ENCODE results near the gene ZFAND2B.

Gene ZFAND2B

GRCh38 chr2:219206328-219207133, at the start of gene ZFAND2B:
Gene ZFAND2B, plus strand, starts transcription at chr2:219206782. Its CDS starts 206 bp downstream, at chr2:219206988.
- peak; percentile 97 for DNase-seq (ENCODE audit: insufficient read length, low spot score)
- no peak for FAIRE-seq

GRCh38 chr2:219157396-219157795, 49.2 kb upstream of the ZFAND2B start:
- FAIRE-seq = no peak

GRCh38 chr2:219158025-219158424, 48.6 kb upstream of the ZFAND2B start:
- DNase-seq (ENCODE audit: insufficient read length, low spot score) (no peak), FAIRE-seq (no peak)

More at GRCh38 chr2:219157396-219157795, 49.2 kb upstream of the ZFAND2B start:
- no peak for DNase-seq (ENCODE audit: insufficient read length, low spot score)

DNA sequence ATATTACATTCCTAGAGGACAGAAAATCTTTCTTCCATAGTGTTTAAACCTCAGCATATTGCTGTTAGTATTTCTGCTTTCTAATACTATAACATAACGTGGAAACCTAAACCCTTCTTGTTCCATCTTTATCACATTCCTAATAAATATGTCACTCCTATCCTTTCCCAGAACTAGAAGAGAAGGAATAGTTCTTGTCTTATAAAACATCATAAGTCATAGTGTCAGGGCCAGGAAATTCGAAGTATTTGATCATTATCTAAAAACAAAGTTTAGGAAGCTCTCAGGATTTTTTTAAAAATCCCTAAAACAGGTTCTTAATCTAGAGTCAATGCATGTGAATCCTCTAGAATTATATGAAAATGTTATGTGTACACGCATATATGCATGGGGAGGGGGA, 48.0 kb upstream of the ZFAND2B start:
- FAIRE-seq (no peak), DNase-seq (ENCODE audit: insufficient read length, low spot score) (no peak)

DNA sequence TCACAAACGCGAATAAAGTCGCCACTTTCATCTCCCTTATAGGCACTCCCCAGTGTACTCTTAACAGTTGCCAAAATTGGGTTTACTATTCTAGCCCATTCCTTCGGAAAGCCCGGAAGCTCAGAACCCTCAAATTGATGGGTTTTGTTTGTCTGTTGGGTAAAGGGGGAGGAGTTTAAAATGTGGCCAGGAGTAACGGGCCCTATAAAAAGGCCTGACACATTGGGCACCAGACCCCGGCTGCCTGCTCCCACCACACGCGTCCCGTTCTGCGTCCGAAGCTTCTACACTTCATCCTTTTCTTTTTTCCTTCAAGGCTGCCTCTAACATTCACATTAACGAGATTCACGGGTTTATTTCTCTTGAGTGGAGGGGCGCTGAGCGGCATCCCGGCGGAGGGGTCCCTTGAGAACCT, 46.8 kb upstream of the ZFAND2B start:
- FAIRE-seq = peak; percentile 69

GRCh38 chr2:219160186-219161017, 46.2 kb upstream of the ZFAND2B start, which contains the start of gene NHEJ1:
Gene NHEJ1, minus strand, starts transcription at chr2:219160815. Its CDS starts 2,453 bp downstream, at chr2:219158362.
- FAIRE-seq = peak; percentile 96
- peak; percentile 91 for DNase-seq (ENCODE audit: insufficient read length, low spot score)

More for the DNA sequence above, 46.8 kb upstream of the ZFAND2B start:
- DNase-seq (ENCODE audit: insufficient read length, low spot score) = no peak

DNA sequence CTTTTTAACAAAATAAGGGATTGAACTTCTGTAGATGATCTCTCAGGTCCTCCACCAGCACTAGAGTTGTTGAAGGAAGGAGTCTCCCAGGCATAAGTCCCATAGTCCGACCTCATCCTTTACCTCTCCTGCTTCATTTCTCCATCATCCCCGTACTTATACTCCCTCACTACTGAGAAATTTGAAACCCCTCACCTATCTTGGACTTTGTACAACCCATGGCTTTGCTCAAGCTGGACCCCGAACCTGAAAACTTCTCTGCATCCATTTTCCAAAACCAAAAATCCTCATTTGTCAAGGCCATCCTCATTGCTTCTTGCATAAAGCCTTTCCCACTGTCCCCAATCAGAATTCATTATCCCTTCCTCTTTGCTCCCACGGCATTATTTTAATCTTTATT, 45.5 kb upstream of the ZFAND2B start:
- FAIRE-seq (peak; percentile 26), DNase-seq (ENCODE audit: insufficient read length, low spot score) (no peak)

GRCh38 chr2:219163156-219163555, 43.4 kb upstream of the ZFAND2B start:
- FAIRE-seq = no peak

GRCh38 chr2:219165058-219165911, 41.3 kb upstream of the ZFAND2B start:
- no peak for DNase-seq (ENCODE audit: insufficient read length, low spot score)
- no peak for FAIRE-seq

More at GRCh38 chr2:219163156-219163555, 43.4 kb upstream of the ZFAND2B start:
- DNase-seq (ENCODE audit: insufficient read length, low spot score) = no peak

DNA sequence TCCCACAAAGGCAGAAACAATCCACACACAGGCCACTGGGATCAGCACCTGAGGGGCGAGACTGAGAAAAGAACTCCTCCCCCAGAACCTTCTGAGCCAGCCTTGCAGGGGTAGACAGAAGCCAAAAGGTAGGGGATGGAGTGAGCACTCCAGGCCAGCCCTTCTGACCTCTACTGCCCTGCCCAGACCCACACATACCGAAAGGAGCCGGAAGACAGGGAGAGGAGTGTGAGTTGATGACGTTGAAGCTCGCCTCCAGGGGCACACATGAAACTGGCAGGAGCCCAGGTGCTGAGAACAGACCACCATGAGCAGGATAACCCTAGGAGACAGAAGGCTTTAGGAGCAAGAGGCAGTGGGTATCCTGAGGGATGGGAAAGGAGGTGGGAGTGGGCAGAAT, 38.6 kb upstream of the ZFAND2B start:
- DNase-seq (ENCODE audit: insufficient read length, low spot score) (no peak), FAIRE-seq (no peak)

GRCh38 chr2:219168526-219168925, 38.1 kb upstream of the ZFAND2B start:
- no peak for DNase-seq (ENCODE audit: insufficient read length, low spot score)
- no peak for FAIRE-seq

DNA sequence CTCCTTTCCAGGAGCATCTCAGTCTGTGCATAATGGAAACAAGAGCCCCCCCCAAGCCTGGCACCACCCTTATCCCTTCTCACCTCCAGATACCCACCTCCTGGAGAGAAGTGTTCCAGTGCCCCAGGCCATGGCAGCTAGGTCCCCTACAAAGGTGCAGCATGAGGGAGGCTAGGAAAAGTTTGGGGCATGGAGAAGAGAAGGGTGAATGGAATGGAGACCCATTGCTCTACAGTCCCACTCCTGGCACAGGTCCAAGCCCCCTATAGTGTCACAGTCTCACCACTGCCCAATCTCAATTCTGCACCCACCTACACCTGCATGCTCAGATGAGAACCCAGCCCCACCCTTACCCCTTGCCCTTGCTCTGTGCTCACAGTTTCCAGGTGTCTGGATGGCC, 37.6 kb upstream of the ZFAND2B start:
- FAIRE-seq (no peak), DNase-seq (ENCODE audit: insufficient read length, low spot score) (no peak)

GRCh38 chr2:219169930-219170654, 36.5 kb upstream of the ZFAND2B start, which contains the start of gene SLC23A3:
Gene SLC23A3, minus strand, starts transcription at chr2:219170029. Its CDS starts 45 bp downstream, at chr2:219169984.
- no peak for FAIRE-seq

GRCh38 chr2:219171231-219171651, 35.3 kb upstream of the ZFAND2B start:
- DNase-seq (ENCODE audit: insufficient read length, low spot score) = no peak
- peak; percentile 74 for FAIRE-seq

More at GRCh38 chr2:219169930-219170654, 36.5 kb upstream of the ZFAND2B start, which contains the start of gene SLC23A3:
- DNase-seq (ENCODE audit: insufficient read length, low spot score) = no peak

GRCh38 chr2:219172231-219173154, 34.1 kb upstream of the ZFAND2B start:
- FAIRE-seq (no peak), DNase-seq (ENCODE audit: insufficient read length, low spot score) (no peak)

DNA sequence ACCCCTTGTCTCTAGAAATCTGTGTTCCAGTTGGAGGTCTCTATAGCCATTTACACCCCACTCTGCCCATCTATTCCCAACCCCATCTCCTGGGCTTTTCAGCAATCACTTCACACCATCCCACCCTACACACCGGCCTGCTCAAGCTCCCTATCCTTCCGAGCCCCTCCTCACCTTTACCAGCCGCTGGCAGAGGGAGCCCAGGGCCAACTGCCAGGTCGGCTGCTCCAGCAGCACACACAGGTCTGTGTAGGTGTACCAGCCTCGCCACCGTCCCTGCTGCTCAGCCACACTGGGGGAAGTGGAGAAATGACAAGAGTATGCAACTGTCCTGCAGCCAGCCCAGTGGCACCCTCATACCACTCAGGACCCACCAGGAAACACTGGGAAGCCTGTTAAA, 33.4 kb upstream of the ZFAND2B start:
- no peak for FAIRE-seq
- no peak for DNase-seq (ENCODE audit: insufficient read length, low spot score)

DNA sequence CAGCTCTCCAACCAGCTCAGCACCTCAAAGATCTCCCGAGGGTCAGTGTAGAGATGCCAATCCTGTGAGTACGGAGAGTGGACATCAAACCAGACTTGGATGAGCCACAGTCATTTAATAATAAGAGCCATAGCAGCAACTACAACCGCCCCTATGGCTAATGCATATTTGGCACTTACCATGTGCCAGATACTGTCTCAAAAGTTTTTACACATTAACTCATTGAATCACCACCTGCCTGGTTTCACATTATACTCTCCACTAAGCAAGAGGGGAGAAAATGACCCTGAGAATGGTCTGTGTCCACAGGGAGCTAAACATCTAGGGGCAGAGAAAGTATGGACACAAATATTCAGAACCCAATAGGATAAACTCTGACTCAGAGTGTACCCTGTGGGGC, 32.4 kb upstream of the ZFAND2B start:
- DNase-seq (ENCODE audit: insufficient read length, low spot score) = no peak
- FAIRE-seq = no peak

DNA sequence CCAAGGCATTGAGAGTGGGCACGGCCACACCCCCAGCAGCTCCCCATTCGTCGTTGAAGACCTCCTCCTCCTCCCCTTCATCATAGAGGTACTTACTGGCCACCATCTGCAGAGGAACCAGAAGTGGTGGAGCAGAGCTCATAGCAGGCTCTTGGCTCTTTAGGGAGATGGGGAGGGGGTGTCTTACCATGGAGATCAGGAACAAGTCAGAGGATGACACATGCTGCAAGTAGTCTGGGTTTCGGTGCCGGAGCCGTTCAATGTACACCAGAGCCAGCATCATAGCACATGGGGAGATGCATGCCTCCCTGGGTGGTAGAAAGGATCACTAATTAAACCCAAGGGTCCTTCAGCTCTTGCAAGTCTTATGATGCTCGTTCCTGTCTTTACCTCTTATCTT, 31.8 kb upstream of the ZFAND2B start:
- DNase-seq (ENCODE audit: insufficient read length, low spot score) (no peak), FAIRE-seq (no peak)

DNA sequence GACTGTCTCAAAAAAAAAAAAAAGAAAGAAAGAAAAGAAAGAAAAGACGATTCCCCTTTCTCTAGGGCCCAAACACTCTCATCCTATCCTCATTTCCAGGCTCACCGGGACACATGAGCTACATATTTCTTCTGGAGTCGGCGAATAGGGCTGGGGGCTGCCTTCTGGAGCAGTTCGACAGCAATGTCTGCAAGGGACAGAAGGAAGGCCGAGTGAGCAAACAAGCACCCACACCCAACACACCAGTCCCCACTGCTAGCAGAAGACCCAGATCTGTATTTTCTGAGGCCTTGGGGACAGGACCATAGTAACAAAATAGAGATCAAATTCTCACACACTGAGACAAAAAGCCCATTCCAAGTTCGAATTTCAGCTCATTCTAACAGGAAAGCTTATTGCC, 31.1 kb upstream of the ZFAND2B start:
- FAIRE-seq (no peak), DNase-seq (ENCODE audit: insufficient read length, low spot score) (no peak)
